GM18519 (cell line): Measurements from ENCODE around the gene SCN7A.
"Not testable (repeated sequence)": the region's sequence is repeated elsewhere in the genome, so short reads cannot be mapped to it uniquely, and the experiment has no call there.

Experiments used
- ATAC-seq: cut with Tn5 transposase; IDR thresholded peaks from one replicate; pipeline ENCODE4 v1.9.1; 2021; ENCODE audit warnings: mild to moderate bottlenecking, moderate library complexity; ENCODE audit not compliant: unreplicated experiment, low FRiP score

Gene SCN7A

GRCh38 chr2:166455823-166456222, 38.2 kb downstream of the SCN7A start:
- ATAC-seq, result not testable (repeated sequence)

- ATAC-seq, result no peak
Observed at GRCh38 chr2:166454006-166454595, 39.9 kb downstream of the SCN7A start.

GRCh38 chr2:166451468-166451867, 42.6 kb downstream of the SCN7A start:
- no peak for ATAC-seq

GRCh38 chr2:166449439-166449838, 44.6 kb downstream of the SCN7A start:
- ATAC-seq, result peak; percentile 84

GRCh38 chr2:166448106-166448505, 45.9 kb downstream of the SCN7A start:
- no peak for ATAC-seq

DNA sequence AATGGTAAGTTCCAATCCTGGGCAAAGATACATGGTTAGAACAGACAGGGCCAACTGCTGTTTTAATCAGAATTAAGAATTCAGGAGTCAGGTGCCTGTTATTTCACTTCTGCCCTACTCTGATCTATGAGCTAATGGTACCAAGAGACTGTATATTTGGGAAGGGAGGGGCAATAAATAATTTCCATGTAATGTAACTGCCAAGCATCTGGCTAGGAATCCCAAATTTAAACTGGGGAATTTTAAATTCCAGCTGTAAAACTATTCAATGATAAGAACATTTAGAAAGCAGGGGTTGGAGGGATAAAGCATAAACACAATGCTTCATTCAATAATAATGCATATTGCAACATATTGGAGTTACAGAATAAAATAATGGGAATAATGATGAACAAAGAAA, 49.7 kb downstream of the SCN7A start:
- no peak for ATAC-seq

GRCh38 chr2:166440313-166440712, 53.7 kb downstream of the SCN7A start:
- ATAC-seq, result no peak

DNA sequence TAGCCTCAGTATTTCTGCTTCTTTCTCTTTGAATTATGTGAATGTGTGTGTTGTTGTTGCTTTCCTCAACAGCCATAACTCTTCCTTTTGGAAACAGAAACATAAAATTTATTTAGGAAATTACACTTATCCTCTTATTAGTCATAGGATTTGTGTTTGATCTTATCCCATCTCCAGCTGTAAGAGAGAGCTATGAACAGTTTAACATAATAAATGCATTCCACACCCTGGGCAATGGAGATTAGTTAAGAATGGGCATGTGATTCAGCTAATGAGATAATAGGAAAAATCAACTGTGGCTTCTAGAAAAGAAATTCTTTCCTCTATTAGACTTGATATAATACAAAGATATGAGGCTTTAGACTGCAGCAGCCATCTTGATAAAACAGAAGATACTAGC, 55.0 kb downstream of the SCN7A start:
- ATAC-seq, result no peak

DNA sequence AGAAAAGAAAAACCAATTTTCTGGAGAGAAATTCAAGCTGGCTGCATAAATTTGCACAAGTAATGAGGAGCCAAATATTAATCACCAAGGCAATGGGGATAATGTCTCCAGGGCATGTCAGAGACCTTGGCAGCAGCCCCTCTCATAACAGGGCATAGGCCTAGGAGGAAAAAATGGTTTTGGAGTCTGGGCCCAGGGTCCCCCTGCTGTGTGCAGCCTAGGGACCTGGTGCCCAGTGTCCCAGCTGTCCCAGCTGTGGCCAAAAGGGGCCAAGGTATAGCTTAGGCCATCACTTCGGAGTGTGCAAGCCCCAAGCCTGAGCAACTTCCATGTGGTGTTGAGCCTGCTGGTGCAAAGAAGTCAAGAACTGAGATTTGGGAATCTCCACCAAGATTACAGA, 57.1 kb downstream of the SCN7A start:
- ATAC-seq, result no peak

DNA sequence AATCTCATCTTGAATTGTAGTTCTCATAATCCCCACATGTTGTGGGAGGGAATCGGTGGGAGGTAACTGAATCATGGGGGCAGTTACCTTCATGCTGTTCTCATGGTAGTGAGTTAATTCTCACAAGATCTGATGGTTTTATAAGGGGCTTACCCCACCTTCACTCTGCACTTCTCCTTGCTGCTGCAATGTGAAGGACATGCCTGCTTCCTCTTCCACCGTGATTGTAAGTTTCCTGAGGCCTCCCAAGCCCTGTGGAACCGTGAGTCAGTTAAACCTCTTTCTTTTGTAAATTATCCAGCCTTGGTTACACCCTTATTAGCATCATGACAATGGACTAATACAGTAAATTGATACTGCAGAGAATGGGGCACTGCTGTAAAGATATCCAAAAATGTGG, 57.9 kb downstream of the SCN7A start:
- ATAC-seq, result no peak

DNA sequence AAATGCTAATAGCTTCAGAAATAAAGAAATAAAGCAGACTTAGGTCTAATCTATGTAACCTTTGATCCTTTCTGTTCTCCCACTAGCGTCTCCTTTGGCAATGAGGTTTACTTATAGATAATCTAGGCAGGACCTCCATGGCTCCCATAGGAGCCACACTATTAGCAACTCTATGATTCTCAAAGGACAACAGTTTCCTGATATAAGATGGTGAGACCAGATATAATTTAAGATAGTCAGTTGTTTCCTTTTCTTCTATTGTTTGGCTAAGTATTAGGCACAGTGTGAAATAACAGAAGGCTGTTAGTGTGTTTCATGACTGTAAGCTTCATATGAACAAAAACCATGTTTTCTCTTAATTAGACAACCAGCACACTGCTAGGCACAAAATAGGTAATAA, 59.6 kb downstream of the SCN7A start:
- no peak for ATAC-seq

DNA sequence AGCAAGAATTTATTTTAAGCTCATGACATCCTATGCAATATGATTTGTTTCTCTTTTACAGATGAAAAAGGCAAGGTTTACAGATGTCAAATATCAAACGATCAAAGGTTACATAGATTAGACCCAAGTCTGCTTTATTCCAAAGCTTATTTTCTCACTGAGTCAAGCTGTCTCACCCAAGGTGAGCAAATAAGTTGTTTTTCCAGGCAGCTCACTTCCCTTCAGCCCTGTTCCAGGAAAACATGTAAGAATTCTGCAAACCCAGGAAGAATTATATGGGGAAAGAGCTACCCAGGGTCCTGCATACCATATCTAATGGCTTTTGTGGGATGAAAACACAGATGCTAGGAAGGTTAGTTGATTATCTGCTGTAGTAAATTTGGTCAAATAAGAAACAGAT, 60.6 kb downstream of the SCN7A start:
- ATAC-seq, result no peak

DNA sequence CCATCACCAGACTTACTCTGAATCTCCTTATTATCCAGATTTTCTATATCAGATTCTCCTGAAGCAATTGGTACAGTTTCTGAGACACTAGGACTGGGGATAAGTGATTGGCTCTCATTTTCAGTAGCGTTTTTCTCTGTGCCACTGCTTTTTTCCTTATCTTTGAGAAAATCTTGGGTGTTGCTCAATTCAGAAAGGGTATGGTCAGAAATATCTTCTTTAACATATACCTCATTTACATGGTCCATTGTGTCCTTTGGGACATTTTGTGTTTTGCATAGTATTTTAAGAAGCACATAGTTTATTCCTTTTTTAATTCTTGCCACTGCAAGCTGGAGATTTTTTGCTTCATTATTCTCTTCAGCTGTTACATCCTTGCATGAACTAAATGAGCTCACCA, 61.7 kb downstream of the SCN7A start:
- ATAC-seq, result no peak

- no peak for ATAC-seq
Observed at GRCh38 chr2:166424841-166425240, 69.2 kb downstream of the SCN7A start.

DNA sequence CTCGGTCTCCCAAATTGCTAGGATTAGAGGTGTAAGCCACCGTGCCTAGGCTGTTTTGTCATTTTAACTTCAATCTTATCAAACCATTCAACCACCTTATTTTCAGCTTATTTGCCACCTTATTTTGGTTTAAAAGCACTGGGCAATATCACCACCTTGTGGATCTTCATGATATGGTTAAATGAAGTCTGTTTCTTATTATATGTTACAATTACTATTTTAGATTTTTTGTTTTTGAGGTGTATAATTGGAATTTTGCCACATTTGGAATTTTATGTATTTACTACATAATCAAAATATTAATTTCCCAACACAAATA, 74.5 kb downstream of the SCN7A start:
- ATAC-seq, result no peak

DNA sequence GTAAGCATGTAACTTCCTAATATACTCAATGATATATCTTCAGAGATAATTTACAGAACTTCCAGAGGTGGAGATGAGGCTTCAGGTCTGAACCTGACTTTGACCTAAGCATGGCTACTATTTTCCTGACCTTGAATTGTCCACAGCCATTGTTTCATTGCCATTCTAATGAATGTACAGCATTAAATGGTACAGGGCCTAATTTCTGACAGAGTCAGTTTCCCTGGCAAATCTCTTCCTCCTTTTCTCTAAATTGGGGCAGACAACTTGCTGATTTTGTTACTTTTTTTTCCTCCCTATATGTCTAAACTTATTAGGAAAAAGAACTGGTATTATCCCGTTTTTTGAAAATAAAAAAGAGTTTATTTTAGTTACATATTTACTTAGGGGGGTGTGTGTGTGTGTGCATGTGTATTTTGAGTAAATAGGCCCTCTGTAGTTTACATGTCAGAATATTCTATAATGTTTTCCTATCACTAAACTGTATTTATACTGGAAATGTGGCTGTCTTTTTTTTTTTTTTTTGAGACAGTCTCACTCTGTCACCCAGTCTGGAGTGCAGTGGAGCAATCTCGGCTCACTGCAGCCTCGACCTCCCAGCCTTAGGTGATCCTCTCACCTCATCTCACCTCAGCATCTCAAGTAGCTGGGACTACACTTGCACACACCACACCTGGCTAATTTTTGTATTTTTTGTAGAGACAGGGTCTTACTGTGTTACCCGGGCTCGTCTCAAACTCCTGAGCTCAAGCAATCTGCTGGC, 75.0 kb downstream of the SCN7A start:
- ATAC-seq, result no peak

- no peak for ATAC-seq
Observed at GRCh38 chr2:166417669-166418068, 76.4 kb downstream of the SCN7A start.

DNA sequence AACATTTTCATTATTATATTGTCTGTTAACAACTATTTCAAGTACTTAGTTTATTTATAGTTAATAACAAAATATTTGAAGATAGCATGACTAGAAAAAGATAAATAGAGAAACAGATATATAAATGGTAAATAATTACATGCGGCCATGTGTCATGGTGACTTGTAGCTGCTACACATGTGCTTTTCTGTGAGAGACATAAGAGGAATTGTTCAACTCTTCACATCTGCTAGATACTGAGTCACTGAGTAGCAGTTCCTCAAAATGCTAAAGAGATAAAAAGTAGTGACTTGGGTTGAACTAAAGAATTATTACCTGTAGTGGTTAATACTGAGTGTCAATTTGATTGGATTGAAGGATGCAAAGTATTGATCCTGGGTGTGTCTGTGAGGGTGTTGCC, 80.8 kb downstream of the SCN7A start:
- ATAC-seq, result no peak

- no peak for ATAC-seq
Observed at GRCh38 chr2:166411473-166412230, 82.4 kb downstream of the SCN7A start.

DNA sequence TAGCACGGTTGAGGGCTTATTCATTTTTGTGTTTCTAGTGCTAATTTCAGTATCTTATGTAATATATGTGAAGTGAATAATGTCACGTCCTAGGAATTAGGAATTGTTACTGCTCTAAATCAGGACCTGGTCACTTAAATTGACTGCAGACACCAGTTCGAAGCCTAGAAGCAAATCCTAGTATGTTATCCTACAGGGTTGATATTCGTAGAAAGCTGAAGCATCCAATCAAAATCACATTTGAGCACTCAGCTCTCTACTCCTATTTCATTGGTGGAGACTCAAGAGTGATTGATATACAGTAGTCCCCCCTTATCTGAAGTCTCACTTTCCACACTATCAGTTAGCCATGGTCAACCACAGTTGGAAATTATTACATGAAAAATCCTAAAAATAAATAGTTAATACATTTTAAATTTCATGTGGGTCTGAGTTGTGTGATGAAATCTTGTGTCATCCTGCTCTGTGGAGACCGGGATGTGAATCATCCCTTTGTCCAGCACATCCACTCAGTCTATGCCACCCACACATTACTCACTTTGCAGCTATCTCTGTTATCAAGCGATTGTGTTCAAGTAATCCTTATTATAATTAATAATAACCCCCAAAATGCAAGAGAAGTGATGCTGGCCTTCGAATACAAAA, 83.1 kb downstream of the SCN7A start:
- ATAC-seq, result no peak

- ATAC-seq, result not testable (repeated sequence)
Observed at GRCh38 chr2:166407746-166408145, 86.3 kb downstream of the SCN7A start.
